Ecto neural progenitor cell (in vitro differentiated cells): ENCODE measurements around the gene PRSS57.

Experiments used
- DNase-seq: peaks from one replicate; pipeline ENCODE4 v3.0.0-alpha.2; 2018; ENCODE audit warnings: low spot score

The PRSS57 gene

GRCh38 chr19:638906-639252 lies 56.4 kb downstream of the PRSS57 start:
- DNase-seq, result no peak
